HG02798 (cell line): ENCODE data around the gene CCDC97.
A peak's percentile ranks its signal among the peaks of the same experiment; 100 is the strongest.
"Not testable (repeated sequence)": the region's sequence is repeated elsewhere in the genome, so short reads cannot be mapped to it uniquely, and the experiment has no call there.

ENCODE experiments used
- ATAC-seq: cut with Tn5 transposase; IDR thresholded peaks from one replicate; pipeline ENCODE4 v1.9.1; 2021; ENCODE audit warnings: mild to moderate bottlenecking; ENCODE audit not compliant: unreplicated experiment, poor library complexity

CCDC97 gene

DNA sequence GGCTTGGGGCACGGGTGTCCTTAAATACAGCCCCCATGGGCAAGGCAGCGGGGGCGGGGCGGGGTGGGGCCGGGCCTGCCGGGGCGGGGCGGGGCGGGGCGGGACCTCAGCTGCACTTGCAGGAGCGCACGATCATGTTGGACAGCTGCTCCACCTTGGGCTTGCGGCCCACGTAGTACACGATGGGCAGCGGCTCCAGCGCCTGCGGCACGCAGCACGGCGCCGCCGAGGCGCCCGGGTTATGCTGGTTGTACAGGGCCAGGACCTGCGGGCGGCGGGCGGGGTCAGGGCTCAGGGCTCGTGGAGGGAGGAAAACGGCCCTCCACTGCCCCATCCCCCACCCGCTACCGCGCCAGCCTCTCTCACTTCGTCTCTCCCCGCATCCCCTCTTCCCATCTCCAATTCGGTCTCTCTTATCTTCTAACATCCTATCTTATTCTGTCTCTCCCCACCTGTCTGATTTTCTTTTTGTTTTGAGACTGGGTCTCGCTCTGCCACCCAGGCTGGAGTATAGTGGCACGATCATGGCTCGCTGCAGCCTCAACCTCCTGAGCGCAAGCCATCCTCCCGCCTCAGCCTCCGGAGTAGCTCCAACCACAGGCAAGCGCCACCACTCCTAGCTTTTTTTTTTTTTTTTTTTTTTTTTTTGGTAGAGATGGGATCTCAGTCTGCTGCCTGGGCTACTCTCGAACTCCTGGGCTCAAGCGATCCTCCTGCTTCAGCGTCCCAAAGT lies 21.1 kb downstream of the CCDC97 start:
- ATAC-seq, result no peak

DNA sequence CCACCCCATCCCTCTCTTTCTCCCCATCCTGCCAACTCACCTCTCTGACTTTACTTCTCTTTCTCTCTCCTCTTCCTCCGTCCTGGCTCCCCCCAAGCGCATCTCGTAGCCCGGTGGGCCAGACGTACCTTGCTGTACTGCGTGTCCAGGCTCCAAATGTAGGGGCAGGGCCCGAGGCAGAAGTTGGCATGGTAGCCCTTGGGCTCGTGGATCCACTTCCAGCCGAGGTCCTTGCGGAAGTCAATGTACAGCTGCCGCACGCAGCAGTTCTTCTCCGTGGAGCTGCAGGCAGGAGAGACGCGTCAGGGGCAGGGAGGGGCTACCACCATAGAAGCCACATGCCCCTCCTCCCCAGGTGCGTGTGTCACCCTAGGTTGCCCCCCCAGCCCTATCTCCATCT lies 22.0 kb downstream of the CCDC97 start:
- no peak for ATAC-seq

DNA sequence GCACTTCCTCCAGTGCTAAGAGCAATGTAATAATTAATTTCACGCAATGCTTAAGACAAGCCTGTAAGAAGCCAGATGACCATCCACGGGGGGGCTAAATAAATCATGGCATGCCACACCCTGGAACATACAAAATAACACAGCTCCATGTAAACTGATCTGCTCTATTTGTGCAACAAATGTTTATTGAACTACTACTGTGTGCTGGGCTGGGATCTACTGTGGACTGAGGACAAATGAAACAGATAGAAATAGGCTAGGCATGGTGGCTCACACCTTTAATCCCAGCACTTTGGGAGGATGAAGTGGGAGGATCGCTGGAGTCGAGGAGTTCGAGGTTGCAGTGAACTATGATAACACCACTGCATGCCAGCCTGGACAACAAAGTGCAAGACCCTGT lies 22.5 kb downstream of the CCDC97 start:
- no peak for ATAC-seq

DNA sequence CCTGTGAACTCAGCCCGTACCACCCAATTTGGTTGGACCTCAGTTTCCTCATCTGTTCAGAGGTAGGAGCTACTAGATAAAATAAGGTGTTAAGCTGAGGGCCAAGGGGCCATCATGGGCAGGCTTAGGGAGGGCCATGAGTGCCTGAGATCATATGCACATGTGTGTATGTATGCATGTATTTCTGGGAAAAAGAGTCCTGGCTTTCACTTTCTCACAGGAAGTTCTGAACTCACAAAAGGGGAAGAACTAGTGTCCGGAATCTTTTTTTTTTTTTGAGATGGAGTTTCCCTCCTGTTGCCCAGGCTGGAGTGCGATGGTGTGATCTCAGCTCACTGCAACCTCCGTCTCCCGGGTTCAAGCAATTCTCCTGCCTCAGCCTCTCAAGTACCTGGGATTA lies 24.8 kb downstream of the CCDC97 start:
- ATAC-seq, result no peak

DNA sequence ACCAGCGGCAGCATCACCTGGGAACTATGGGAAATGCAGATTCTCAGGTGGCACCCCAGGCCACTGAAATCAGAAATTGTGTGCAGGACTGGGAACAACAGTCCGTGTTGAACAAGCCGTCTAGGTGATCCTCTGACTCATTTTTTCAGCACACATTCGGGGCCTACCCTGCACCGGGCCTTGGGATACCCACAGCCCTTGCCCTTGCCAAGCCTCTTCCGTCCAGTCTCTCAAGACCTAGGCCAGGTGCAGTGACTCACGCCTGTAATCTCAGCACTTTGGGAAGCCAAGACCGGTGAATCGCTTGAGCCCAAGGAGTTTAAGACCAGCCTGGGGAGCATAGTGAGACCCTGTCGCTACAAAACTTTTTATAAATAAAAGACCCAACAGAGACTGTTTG lies 25.5 kb downstream of the CCDC97 start:
- ATAC-seq, result no peak

DNA sequence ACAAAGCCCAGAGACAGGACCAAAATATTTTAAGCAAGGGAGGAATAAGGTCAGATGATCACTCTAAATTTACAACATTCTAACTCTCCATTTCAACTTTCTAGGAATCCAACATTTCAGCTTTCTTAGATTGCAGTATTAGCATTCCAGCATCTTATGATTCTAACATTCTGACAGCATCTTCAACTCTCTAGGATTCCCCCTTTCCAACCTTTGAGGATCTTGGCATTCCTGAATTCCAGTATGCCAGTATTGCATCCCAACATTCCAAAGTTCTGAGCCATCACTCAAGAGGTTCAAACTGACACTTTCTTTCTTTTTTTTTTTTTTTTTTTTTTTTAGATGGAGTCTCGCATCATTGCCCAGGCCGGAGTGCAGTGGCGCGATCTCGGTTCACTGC lies 30.0 kb downstream of the CCDC97 start:
- ATAC-seq, result no peak

DNA sequence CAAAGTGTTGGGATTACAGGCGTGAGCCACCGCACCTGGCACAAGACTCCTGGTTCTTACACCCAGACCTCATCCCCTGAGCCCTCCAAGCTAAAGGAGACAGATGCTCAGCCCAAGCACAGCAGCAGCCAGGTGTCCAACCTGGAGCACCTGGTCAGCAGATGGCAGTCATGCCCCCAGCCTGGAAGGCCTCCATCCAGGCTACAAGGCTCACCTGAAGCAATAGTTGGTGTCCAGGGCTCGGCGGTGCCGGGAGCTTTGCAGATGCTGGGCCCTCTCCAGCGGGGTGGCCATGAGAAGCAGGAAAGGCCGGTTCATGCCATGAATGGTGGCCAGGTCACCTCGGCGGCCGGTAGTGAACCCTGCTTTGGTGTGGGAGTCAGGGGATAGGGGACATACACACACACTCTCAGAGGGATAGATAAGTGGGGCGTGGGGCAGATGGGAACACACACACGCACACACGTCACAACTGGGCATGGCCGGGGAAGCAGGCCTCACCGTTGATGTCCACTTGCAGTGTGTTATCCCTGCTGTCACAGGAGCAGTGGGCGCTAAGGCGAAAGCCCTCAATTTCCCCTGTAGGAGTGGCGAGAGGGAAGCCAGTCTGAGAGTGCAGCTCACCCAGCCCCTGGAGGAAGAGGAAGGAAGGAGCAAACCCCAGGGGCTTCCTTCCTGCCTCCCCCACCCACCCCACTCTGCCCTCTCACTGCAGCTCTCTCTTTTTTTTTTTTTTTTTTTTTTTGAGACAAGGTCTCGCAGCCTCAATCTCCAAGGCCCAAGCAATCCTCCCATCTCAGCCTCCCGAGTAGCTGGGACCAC lies 31.9 kb downstream of the CCDC97 start:
- ATAC-seq, result no peak

DNA sequence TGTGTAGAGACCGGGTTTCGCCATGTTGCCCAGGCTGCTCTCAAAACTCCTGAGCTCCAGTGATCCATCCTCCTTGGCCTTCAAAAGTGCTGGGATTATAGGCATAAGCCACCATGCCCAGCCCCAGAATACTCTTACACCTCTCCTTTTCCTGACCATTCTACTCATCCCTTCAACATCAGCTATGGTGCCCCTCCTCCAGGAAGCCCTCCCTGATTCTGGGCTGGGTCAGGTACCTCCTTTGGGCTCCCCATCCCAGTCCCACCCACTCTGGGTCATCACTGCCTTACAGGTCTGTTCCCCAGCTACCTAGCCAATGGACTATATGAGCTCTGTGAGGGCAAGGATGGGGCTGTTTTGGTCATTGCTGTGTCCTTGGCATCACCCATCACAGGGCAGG lies 34.2 kb downstream of the CCDC97 start:
- ATAC-seq, result no peak

DNA sequence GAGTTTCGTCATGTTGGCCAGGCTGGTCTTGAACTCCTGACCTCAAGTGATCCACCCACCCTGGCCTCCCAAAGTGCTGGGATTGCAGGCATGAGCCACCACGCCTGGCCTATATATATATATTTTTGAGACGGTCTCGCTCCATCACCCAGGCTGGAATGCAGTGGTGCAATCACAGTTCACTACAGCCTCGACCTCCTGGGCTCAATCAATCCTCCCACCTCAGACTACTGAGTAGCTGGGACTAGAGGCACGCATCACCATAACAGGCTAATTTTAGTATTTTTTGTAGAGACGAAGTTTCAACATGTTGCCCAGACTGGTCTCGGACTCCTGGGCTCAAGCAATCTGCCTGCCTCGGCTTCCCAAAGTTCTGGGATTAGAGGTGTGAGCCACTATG lies 36.9 kb downstream of the CCDC97 start:
- ATAC-seq, result not testable (repeated sequence)

DNA sequence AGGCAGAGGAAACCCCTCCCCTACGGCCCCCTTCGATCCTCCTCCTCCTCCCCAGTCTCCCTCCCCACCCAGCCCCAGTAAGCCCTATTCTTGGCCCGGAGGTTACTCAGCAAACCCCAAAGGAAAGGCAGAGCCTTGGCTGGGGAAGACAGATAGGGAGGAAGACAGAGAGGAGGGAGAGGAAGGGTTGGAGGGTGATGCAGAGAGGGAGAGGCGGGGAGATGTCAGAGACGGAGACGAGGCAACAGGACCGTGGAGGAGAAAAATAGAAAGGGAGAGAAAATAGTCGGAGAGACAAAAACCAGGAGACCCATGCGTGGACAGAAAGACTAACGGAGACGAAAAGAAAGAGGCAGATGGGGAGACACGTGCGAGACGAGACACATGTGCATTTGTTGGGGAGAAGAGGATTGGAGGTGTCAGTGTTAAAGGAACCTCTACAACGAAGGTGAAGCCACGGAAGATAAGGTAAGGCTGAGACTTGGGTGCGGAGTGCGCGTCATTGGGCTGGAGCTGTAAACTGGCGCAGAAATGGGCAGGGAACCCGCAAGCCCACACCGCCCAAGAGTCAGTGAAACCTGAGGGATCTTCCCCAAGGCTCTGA lies 40.9 kb downstream of the CCDC97 start:
- ATAC-seq, result no peak

DNA sequence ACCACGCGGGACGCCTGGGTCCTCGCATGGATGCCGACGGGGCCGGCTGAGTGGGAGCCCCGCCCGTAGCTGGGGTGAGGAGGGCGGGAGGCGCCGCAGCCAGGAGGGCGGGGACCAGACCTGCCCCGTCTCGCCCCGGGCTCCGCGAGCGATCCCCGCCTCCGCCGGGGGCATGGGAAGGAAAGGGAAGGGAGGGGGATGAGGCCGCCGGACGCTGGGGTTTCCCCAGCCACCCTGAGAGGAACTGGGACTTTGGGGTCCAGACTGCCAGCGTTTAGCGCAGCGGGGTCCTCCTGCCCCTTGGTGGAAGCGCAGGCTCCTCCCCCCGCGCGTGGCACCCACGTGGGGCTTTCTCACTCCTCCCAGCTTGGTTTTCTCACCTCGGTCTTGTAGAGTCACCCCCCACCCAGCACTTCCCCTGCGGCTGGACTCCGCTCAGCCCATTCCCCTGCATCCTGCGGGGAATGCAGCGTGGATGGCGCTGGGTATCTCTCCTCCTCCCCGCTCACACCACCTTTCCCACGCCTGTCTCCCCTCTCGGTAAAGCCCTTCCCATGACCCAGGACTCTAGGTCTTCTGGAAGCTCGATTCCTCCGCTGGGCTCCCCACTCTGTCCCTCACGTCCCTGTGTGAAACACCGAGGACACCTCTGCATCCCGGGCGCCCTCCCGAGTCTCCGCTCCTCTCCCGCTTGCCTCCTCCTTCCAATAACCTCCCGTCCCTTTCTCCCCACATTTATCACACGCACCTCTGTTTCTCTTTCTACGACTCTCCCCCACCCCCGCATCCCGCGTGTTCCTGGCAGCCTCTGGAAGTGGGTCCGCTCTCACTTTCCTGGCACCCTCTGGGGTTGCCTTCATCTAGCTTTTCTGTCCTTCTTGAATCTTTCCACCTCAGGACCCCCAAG lies 41.6 kb downstream of the CCDC97 start:
- peak; percentile 53 for ATAC-seq

DNA sequence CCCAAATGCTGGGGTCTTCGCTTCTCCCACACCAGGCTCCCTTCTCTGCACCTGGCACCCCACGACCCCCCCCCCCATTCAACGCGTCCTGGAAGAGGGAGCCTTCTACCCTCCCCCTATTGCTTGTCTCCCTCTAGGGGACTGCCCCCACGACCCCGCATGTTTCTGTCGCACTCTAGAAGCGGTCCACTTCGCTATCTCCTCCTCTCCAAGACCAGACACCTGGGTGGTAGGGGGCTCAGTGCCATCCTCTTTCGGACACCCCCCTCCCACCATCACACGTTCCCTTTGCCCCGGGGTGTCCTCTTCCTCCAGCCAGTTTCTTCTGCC lies 42.3 kb downstream of the CCDC97 start:
- no peak for ATAC-seq

DNA sequence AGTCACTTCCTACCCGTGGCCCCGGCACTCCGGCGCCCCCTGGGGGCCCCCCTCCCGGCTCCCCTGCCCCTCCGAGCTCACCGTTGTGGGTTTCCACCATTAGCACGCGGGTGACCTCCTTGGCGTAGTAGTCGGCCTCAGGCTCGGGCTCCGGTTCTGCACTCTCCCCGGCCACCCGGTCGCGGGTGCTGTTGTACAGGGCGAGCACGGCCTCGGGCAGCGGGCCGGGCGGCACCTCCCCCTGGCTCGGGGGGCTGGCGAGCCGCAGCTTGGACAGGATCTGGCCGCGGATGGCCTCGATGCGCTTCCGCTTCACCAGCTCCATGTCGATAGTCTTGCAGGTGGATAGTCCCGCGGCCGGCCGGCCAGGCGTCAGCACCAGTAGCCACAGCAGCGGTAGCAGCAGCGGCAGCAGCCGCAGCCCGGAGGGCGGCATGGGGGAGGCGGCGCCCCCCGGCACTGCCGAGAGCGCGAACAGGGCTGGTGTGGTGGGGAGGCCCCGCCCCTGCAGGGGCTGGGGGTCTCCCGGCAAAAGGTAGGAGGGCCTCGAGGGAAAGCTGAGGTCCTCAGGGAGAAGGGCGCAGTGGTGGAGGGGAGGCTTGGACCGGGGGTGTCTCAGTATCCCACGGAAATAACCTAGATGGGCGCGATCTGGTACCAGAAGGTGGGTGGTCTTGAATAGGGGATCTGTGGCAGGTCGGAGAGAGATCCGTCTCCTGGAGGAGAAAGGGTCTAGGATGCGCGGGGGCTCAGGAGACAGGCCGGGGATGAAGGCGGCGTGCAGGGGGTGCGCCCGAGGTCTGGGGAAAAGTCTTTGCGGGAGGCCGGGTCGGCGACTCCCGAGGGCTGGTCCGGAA lies 42.9 kb downstream of the CCDC97 start:
- no peak for ATAC-seq

DNA sequence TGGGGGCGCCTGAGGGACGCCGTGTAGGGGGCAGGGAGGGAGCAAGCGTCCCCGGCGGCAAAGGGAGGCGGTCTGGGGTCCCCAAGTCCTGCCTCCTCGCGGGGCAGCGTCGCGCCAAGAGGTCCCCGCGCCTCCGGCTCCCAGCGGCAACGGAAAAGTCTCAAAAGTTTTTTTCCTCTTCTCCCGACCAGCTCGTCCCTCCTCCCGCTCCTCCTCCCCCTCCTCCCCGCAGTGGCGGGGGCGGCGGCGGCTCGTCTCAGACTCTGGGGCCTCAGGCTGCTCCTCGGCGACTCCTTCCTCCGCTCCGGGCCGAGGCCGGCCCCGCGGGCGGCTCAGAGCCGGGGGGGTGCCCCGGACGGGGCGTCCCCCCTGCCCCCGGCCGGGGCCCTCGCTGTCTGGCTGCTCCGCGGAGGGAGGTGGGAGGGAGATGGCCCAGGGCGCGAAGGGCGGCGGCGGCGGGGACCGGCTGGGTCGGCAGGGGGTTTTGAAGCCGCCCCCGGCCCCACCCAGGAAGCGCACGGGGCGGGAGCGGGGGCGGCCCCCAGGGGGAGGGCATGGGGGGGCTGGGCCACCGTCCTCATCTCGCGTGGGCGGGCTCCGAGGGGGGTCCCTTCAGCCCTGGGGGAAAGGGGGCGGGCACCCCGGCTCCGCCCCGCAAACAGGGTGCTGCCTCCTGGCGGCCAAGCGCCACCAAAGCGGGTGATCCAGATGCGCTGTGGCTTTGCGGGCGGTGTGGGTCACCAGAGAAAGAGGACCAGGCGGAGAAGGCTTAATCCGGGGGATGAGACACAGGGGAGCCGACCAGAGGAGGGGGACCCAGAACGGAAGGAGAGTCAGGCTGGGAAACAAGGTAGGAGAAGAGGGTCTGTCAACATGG lies 43.7 kb downstream of the CCDC97 start, which contains the start of gene TGFB1:
TSS of gene TGFB1 (minus strand) at position 457 of the 877 bp plus-strand sequence. CDS start 878 bp downstream, outside the sequence.
- peak; percentile 53 for ATAC-seq

DNA sequence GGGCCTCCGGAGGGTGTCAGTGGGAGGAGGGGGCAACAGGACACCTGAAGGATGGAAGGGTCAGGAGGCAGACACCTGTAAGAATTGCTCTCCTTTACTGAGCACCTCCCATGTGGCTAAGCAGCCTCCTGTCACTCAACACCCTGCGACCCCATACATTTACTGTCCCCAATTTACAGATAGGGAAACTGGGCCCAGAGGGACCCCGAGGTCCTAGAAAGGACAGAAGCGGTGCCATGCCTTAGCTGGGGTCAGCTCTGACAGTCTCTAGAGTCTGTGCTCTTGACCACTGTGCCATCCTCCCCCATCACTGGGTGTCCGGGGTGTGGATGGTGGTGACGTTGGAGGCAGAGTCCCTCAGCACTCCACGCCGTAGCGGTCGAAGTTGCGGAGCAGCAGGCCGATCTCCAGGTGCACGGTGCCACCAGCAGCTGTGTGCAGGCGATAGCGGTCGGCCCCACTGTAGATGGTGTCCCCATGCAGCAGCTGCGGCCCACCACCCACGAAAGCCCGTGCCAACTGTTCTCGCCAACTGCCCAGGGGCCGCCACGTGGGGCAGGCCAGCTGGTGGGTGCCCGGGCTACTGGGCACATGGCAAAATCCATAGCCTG lies 44.5 kb downstream of the CCDC97 start:
- ATAC-seq, result no peak

DNA sequence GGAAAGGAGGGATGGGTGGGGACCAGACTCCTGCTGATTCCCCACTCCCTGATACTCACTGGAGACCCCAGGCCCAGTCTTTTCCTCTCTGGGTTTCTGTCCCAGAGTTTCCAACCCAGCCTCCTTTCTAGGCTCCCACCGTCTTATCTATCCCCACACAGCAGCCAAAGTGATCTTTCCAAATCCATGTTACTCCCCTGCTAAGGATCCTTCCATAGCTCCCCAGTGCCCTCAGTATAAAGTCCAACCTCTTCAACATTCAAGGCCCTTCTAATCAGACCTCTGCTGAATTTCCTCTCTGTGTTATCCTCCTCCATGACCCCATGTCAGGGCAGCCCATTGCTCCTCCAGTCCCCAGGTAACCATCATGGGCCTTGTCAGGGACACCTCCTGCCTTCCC lies 45.1 kb downstream of the CCDC97 start:
- ATAC-seq, result no peak

DNA sequence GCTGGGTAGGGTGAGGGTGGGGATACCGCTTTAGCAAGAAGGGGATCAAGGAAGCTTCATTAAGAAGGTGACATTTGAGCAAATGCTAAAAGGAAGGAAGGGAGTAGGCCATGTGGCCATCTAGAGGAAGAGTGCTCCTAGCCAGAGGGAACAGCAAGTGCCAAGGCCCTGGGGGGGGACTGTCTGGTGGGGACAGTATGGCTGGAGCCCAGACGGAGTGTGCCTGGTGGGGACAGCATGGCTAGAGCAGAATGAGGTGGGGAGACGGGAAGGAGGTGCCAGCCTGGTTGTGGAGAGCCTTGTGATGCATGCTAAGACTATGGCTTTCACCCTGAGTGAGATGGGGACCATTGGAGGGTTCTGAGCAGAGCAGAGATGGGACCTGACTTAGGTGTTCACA lies 45.8 kb downstream of the CCDC97 start:
- ATAC-seq, result no peak
